A673 (cell line): Measurements from ENCODE around the gene RASA1.

ENCODE experiments used
- CTCF ChIP-seq: fragments of 300-800, 200-600 bp; sonication (generic); conservative IDR thresholded peaks from 2 replicates; pipeline ENCODE4 v1.5.1; 2017; ENCODE audit warnings: low read depth, mild to moderate bottlenecking, antibody characterized with exemption, low read length, moderate library complexity, mixed read lengths
- EZH2 ChIP-seq: fragments of 200-600 bp; sonication (generic); IDR thresholded peaks from 2 replicates; pipeline ENCODE4 v1.6.1; 2017; ENCODE audit warnings: borderline replicate concordance, low read depth, mild to moderate bottlenecking, mixed read lengths, antibody characterized with exemption, low read length; ENCODE audit not compliant: poor library complexity, severe bottlenecking

GRCh38 chr5:87392170-87392569 lies 124.5 kb downstream of the RASA1 start:
- TF ChIP-seq CTCF = no peak
- no peak for TF ChIP-seq EZH2
